HepG2 (cell line): ENCODE results near the gene MAN2A1. TPM values are rescaled to one million over a fixed set of nuclear protein-coding genes. Genes with fewer than 3 reads are reported as not detected.

ENCODE experiments used
- ATAC-seq: fragments of 200-7000 bp; cut with Tn5 transposase; 3 replicates; pipeline ENCODE4 v1.9.1; 2020; ENCODE audit warnings: mild to moderate bottlenecking, moderate library complexity
- BruUV-seq: library from RNA; stranded (reverse); fragments of 400-500 nt; replicated peaks from 2 replicates; lab custom pipeline; 2021; lab: Mats Ljungman, UMichigan
- CTCF ChIA-PET: fragments of 300-600 bp; formaldehyde crosslinking; extraction: SDS; loops from one replicate; lab custom pipeline; 2021; ENCODE audit warnings: low total read pairs, inconsistent platforms, low intra/inter-chr PET ratio; lab: Yijun Ruan, JAX
- POLR2A ChIA-PET: fragments of 350-600 bp; sonication (Branson Sonifier 250); formaldehyde crosslinking; loops from one replicate; lab custom pipeline; 2020; ENCODE audit warnings: antibody characterized with exemption, inconsistent platforms; lab: Yijun Ruan, JAX
- DNase-seq: peaks from one replicate; pipeline ENCODE4 v3.0.0-alpha.2; 2015; ENCODE audit warnings: low spot score
- FAIRE-seq: peaks from 3 replicates; lab custom pipeline; 2011; peaks lifted over from hg19 to GRCh38; lab: Jason Lieb, UNC
- H2AFZ ChIP-seq: one replicate; pipeline ENCODE4 v1.6.1; 2011; ENCODE audit warnings: low read length, inconsistent platforms
- H3K27ac ChIP-seq: fragments of 300-600 bp; 3 replicates; pipeline ENCODE4 v1.8.0; 2011; ENCODE audit warnings: mixed run types, mild to moderate bottlenecking, mixed read lengths, low read length, inconsistent platforms; ENCODE audit not compliant: insufficient read depth; ENCODE audit errors: extremely low read length
- H3K27me3 ChIP-seq, 2 experiments: fragments of 200-600 bp in 1 of 2; 2 replicates in 1 of 2; 3 replicates in 1 of 2; pipeline versions ENCODE4 v1.6.0 to v1.8.0; 2011; ENCODE audit warnings: low read length in 2 of 2, mild to moderate bottlenecking in 2 of 2, moderate library complexity in 2 of 2, inconsistent platforms in 1 of 2; ENCODE audit not compliant: insufficient read depth in 2 of 2, control insufficient read depth in 1 of 2
- H3K36me3 ChIP-seq, 2 experiments: fragments of 200-600 bp in 1 of 2; replicated peaks in 1 of 2; 2 replicates in 1 of 2; 3 replicates in 1 of 2; pipeline versions ENCODE4 v1.5.1 to v1.8.0; 2011; ENCODE audit warnings: low read length in 2 of 2, inconsistent platforms in 1 of 2; ENCODE audit not compliant: insufficient read depth in 2 of 2, control insufficient read depth in 1 of 2
- H3K4me1 ChIP-seq: 2 replicates; pipeline ENCODE4 v1.5.1; 2012; ENCODE audit warnings: low read length, inconsistent platforms; ENCODE audit not compliant: insufficient read depth
- H3K4me2 ChIP-seq: 2 replicates; pipeline ENCODE4 v1.6.0; 2011; ENCODE audit warnings: low read depth, low read length, inconsistent platforms
- H3K4me3 ChIP-seq, 3 experiments: fragments of 200-600 bp in 1 of 3; sonication (generic), shearing (Covaris generic) in 1 of 3; replicated peaks in 1 of 3; 2 replicates each; pipeline ENCODE4 v1.5.1; 2011 to 2016; ENCODE audit warnings: low read length in 3 of 3, inconsistent platforms in 2 of 3, low read depth in 2 of 3, mild to moderate bottlenecking in 2 of 3, control low read depth in 1 of 3, mixed read lengths in 1 of 3; ENCODE audit not compliant: insufficient read depth in 1 of 3
- H3K79me2 ChIP-seq: one replicate; pipeline ENCODE4 v1.6.1; 2011; ENCODE audit warnings: low read length, inconsistent platforms; ENCODE audit not compliant: insufficient read depth
- H3K9ac ChIP-seq: 2 replicates; pipeline ENCODE4 v1.6.0; 2011; ENCODE audit warnings: mild to moderate bottlenecking, low read depth, low read length, inconsistent platforms; ENCODE audit not compliant: insufficient read depth
- H3K9me3 ChIP-seq: 2 replicates; pipeline ENCODE4 v1.5.1; 2012; ENCODE audit warnings: mild to moderate bottlenecking, low read length
- H4K20me1 ChIP-seq: 2 replicates; pipeline ENCODE4 v1.6.0; 2011; ENCODE audit warnings: inconsistent platforms, mild to moderate bottlenecking, low read length, moderate library complexity; ENCODE audit not compliant: insufficient read depth
- CEBPB ChIP-seq: IDR thresholded peaks from 2 replicates; pipeline ENCODE4 v1.6.1; 2011; ENCODE audit warnings: low read depth, low read length, improper control_type of control experiment, borderline replicate concordance
- CREM ChIP-seq, 2 experiments: sonication (generic) in 1 of 2; formaldehyde crosslinking in 1 of 2; IDR thresholded peaks; 2 replicates each; pipeline versions ENCODE4 v1.4.0 to v1.6.1; 2016 to 2020; ENCODE audit warnings: antibody characterized with exemption in 1 of 2, mild to moderate bottlenecking in 1 of 2, missing genetic modification reagents in 1 of 2
- ELF4 ChIP-seq: sonication (generic); formaldehyde crosslinking; IDR thresholded peaks from 2 replicates; pipeline ENCODE4 v1.5.0; 2020; ENCODE audit warnings: missing genetic modification reagents, mild to moderate bottlenecking, moderate library complexity, borderline replicate concordance
- ERF ChIP-seq: IDR thresholded peaks from 2 replicates; pipeline ENCODE4 v1.6.1; 2018; ENCODE audit warnings: missing biosample characterization, missing genetic modification reagents
- EZH2 ChIP-seq: conservative IDR thresholded peaks from 2 replicates; pipeline ENCODE4 v1.6.1; 2012; ENCODE audit warnings: mild to moderate bottlenecking, low read depth, low read length, moderate library complexity
- MBNL3 ChIP-seq: fragments of 250-450 bp; sonication (Bioruptor Pico); conservative IDR thresholded peaks from 2 replicates; pipeline ENCODE4 v1.8.0; 2022; ENCODE audit warnings: mild to moderate bottlenecking, inconsistent platforms
- NFIC ChIP-seq: IDR thresholded peaks from 2 replicates; pipeline ENCODE4 v1.6.1; 2012; ENCODE audit warnings: mild to moderate bottlenecking, low read length, inconsistent platforms
- ZNF335 ChIP-seq: sonication (generic); formaldehyde crosslinking; IDR thresholded peaks from 2 replicates; pipeline ENCODE4 v1.4.0; 2020; ENCODE audit warnings: missing genetic modification reagents
- ZNF577 ChIP-seq: sonication (generic); formaldehyde crosslinking; IDR thresholded peaks from 2 replicates; pipeline ENCODE4 v1.4.0; 2020; ENCODE audit warnings: mild to moderate bottlenecking, low read depth, missing genetic modification reagents, borderline replicate concordance
- ZNF629 ChIP-seq: sonication (generic); formaldehyde crosslinking; conservative IDR thresholded peaks from 2 replicates; pipeline ENCODE4 v1.5.0; 2020; ENCODE audit warnings: missing genetic modification reagents
- ZNF773 ChIP-seq: sonication (generic); formaldehyde crosslinking; IDR thresholded peaks from 2 replicates; pipeline ENCODE4 v1.4.0; 2020; ENCODE audit warnings: missing genetic modification reagents, borderline replicate concordance
- WGBS: methylation state at CpG from one replicate; pipeline ENCODE4 v1.1.6; 2017; ENCODE audit warnings: low lambda C conversion rate; 5-methylcytosine and 5-hydroxymethylcytosine counted together
- in situ Hi-C: cut with HindIII; loops from 2 replicates; pipeline ENCODE4 v1.10.0; 2017; ENCODE audit warnings: low pct_unique_long_range_greater_than_20kb; ENCODE audit not compliant: extremely low pct_ligation_motif_present
- intact Hi-C: fragments of 100-400 bp; cut with micrococcal nuclease; formaldehyde crosslinking; loops from one replicate; pipeline ENCODE4 v1.10.0; 2022; ENCODE audit not compliant: unreplicated experiment
- polyA plus RNA-seq, 8 experiments: library from polyadenylated mRNA; depleted of rRNA in 3 of 8; stranded (reverse) in 7 of 8; unstranded in 1 of 8; fragments of >200 nt; fragmentation: Illumina TruSeq in 4 of 8; extraction: Trizol in 4 of 8; gene quantifications; 2 replicates each; pipeline versions ENCODE4 v1.2.1 to v1.2.3, GENCODE V29; 2011 to 2016; ENCODE audit warnings: low read depth in 4 of 8, missing spikeins in 1 of 8, mixed read lengths in 1 of 8; ENCODE audit not compliant: insufficient read depth in 1 of 8
- total RNA-seq, 5 experiments: library from RNA; depleted of rRNA; stranded (reverse); fragments of >200 nt; fragmentation: Illumina TruSeq; extraction: Trizol; gene quantifications; 2 replicates each; pipeline ENCODE4 v1.2.3, GENCODE V29; 2016; ENCODE audit warnings: low read depth in 1 of 5
- TF ChIP-seq, protein P1 (sequence below): IDR thresholded peaks from 2 replicates; pipeline ENCODE4 v1.6.1; 2018; ENCODE audit warnings: missing genetic modification reagents, mild to moderate bottlenecking, missing compliant biosample characterization
- TF ChIP-seq, protein P2 (sequence below): sonication (generic); formaldehyde crosslinking; IDR thresholded peaks from 2 replicates; pipeline ENCODE4 v1.5.1; 2020; ENCODE audit warnings: mild to moderate bottlenecking, moderate library complexity, missing genetic modification reagents
- TF ChIP-seq, protein P3 (sequence below): sonication (generic); formaldehyde crosslinking; IDR thresholded peaks from 2 replicates; pipeline ENCODE4 v1.4.0; 2020; ENCODE audit warnings: missing genetic modification reagents

MAN2A1 gene
- total and polyA plus RNA-seq, 2 of the 13 experiments (the other 11 are each of a cell fraction or from before 2014, with no cell fraction given), result 56.2 to 80.5 TPM

DNA sequence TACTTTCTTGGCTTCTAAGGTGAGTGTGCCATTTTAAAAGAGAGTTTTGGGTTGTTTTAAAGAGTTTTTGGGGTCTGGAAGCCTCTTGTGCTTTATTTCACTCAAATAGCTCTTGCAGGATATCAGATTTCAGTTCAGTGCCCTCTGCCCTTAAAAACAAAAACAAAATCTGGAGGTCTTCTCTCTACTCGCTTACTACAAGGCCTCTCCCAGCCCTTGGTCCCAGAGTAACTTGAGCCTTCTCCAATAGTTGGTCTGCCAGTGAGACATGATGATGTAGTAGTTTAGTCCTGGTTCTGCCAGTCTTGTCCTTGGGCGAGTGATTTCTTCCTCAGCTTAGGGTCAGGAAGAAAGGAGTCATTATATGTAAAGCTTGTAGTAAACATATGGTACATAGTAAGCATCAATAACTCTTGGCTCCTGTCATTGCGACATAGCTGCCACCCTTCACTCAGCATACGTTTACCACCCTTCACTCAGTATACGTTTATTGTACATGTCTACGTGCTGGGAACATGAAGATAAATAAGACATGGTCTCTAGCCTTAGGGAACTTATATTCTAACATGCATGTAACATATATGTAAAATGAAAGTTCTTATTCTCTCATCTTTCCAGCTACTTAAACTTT, 147.6 kb downstream of the MAN2A1 start:
- POLR2A ChIA-PET, result no interaction called here
- TF ChIP-seq CEBPB (peak; percentile 81), MBNL3 (CRISPR knock-in tag) (no peak), EZH2 (no peak), ZNF629 (CRISPR knock-in tag) (no peak), ZNF577 (CRISPR knock-in tag) (no peak), ZNF773 (CRISPR knock-in tag) (no peak)
- TF ChIP-seq, protein P1, sequence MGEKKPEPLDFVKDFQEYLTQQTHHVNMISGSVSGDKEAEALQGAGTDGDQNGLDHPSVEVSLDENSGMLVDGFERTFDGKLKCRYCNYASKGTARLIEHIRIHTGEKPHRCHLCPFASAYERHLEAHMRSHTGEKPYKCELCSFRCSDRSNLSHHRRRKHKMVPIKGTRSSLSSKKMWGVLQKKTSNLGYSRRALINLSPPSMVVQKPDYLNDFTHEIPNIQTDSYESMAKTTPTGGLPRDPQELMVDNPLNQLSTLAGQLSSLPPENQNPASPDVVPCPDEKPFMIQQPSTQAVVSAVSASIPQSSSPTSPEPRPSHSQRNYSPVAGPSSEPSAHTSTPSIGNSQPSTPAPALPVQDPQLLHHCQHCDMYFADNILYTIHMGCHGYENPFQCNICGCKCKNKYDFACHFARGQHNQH (CRISPR knock-in tag), result no peak
- 96% methylated on average over 6 of the region's 6 CpGs for WGBS
- CTCF ChIA-PET, result no interaction called here
- BruUV-seq, result no TSS peak
- Histone ChIP-seq H3K9me3 (no peaks in the 10 kb centered on the region), H3K4me1 (no peaks in the 10 kb centered on the region), H3K4me2 (no peak overlapping the region), H3K9ac (no peak overlapping the region), H3K27ac (no peak overlapping the region), H3K36me3 (peaks cover 4 to 12% of the 10 kb centered on the region in 2 experiments), H2AFZ (no peak overlapping the region), H3K79me2 (no peaks in the 10 kb centered on the region), H3K4me3 (no peak overlapping the region), H3K27me3 (no peaks in the 10 kb centered on the region), H4K20me1 (no peaks in the 10 kb centered on the region)
- in situ Hi-C loops (no loop called here), intact Hi-C loops (no loop called here)
- DNase-seq (no peak), ATAC-seq (no peak), FAIRE-seq (no peak)

DNA sequence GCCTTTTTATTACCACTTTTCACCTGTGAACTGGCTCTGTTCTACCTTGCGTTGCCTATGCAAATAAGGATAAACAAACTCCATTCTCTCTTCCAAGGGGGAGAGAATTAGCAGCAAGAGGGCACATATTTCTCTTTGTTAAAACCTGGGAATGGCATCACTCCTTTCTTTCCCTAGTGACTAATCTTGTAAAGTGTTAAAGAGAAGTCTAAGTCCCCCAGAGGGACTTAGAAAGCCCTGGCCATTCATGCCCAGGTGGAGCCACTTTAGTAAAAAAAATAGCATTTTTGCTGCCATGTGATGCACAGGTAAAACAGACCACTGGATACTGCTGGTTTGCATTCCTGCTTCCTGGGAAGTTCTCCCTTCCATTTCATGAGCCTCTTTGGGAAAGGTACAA, 148.4 kb downstream of the MAN2A1 start:
- POLR2A ChIA-PET, result no interaction called here
- TF ChIP-seq NFIC (no peak), ERF (no peak), ZNF335 (no peak), CREM (IDR thresholded peaks at IDR 0.05) (no peak), CREM (CRISPR knock-in tag; IDR thresholded peaks at IDR 0.05) (no peak), ELF4 (CRISPR knock-in tag) (no peak)
- TF ChIP-seq, protein P2, sequence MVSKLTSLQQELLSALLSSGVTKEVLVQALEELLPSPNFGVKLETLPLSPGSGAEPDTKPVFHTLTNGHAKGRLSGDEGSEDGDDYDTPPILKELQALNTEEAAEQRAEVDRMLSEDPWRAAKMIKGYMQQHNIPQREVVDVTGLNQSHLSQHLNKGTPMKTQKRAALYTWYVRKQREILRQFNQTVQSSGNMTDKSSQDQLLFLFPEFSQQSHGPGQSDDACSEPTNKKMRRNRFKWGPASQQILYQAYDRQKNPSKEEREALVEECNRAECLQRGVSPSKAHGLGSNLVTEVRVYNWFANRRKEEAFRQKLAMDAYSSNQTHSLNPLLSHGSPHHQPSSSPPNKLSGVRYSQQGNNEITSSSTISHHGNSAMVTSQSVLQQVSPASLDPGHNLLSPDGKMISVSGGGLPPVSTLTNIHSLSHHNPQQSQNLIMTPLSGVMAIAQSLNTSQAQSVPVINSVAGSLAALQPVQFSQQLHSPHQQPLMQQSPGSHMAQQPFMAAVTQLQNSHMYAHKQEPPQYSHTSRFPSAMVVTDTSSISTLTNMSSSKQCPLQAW (CRISPR knock-in tag), result no peak
- TF ChIP-seq, protein P3, sequence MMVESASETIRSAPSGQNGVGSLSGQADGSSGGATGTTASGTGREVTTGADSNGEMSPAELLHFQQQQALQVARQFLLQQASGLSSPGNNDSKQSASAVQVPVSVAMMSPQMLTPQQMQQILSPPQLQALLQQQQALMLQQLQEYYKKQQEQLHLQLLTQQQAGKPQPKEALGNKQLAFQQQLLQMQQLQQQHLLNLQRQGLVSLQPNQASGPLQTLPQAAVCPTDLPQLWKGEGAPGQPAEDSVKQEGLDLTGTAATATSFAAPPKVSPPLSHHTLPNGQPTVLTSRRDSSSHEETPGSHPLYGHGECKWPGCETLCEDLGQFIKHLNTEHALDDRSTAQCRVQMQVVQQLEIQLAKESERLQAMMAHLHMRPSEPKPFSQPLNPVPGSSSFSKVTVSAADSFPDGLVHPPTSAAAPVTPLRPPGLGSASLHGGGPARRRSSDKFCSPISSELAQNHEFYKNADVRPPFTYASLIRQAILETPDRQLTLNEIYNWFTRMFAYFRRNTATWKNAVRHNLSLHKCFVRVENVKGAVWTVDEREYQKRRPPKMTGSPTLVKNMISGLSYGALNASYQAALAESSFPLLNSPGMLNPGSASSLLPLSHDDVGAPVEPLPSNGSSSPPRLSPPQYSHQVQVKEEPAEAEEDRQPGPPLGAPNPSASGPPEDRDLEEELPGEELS (CRISPR knock-in tag), result no peak

More for the DNA sequence above, 148.4 kb downstream of the MAN2A1 start:
- DNase-seq, result no peak
- CTCF ChIA-PET, result no interaction called here
- Histone ChIP-seq H3K9me3 (no peaks in the 10 kb centered on the region), H3K9ac (no peak overlapping the region), H3K4me3 (no peak overlapping the region), H3K4me1 (no peaks in the 10 kb centered on the region), H3K4me2 (no peak overlapping the region), H3K79me2 (no peaks in the 10 kb centered on the region), H3K36me3 (peaks cover 7 to 12% of the 10 kb centered on the region in 2 experiments), H2AFZ (no peak overlapping the region), H4K20me1 (no peaks in the 10 kb centered on the region), H3K27me3 (no peaks in the 10 kb centered on the region), H3K27ac (no peak overlapping the region)
- no peak for FAIRE-seq
- in situ Hi-C loops (no loop called here), intact Hi-C loops (no loop called here)
- BruUV-seq, result no TSS peak
- no peak for ATAC-seq
- WGBS, result 100% methylated on average over 1 of the region's 1 CpG
